Mucosa of descending colon (tissue), 3 donors: Measurements from ENCODE around the gene ZEB2. TPM values are rescaled to one million over a fixed set of nuclear protein-coding genes. Genes with fewer than 3 reads are reported as not detected.

Experiments used
- ATAC-seq: fragments of 200-7000 bp; cut with Tn5 transposase; one replicate; pipeline ENCODE4 v1.9.1; 2020; ENCODE audit warnings: mild to moderate bottlenecking, moderate library complexity
- DNase-seq, 3 donors: peaks; one replicate each; pipeline ENCODE4 v3.0.0-alpha.2; 2020
- H3K36me3 ChIP-seq: fragments of 200-600 bp; one replicate; pipeline ENCODE4 v1.8.0; 2021; ENCODE audit warnings: low read depth, mild to moderate bottlenecking
- H3K4me1 ChIP-seq: fragments of 200-600 bp; one replicate; pipeline ENCODE4 v1.8.0; 2021; ENCODE audit warnings: low read depth, mild to moderate bottlenecking
- H3K4me3 ChIP-seq: fragments of 200-600 bp; one replicate; pipeline ENCODE4 v1.8.0; 2021; ENCODE audit warnings: mild to moderate bottlenecking
- H3K9me3 ChIP-seq: fragments of 200-600 bp; one replicate; pipeline ENCODE4 v1.8.0; 2021; ENCODE audit warnings: mild to moderate bottlenecking
- CTCF ChIP-seq: fragments of 200-600 bp; IDR thresholded peaks from one replicate; pipeline ENCODE4 v1.8.0; 2022; ENCODE audit warnings: antibody characterized with exemption, mild to moderate bottlenecking
- intact Hi-C, 2 donors: fragments of 100-400 bp; cut with DNase I in 1 of 2; cut with micrococcal nuclease in 1 of 2; formaldehyde crosslinking; loops; one replicate each; pipeline versions ENCODE4 v1.11.0 to v1.11.1; 2022; cut with DNase I, micrococcal nuclease
- total RNA-seq, 3 donors: library from RNA; stranded (reverse); fragmentation: NEBNext Ultra II Directional in 2 of 3; extraction: Animal tissue kit (Norgen Biotek cat#: 25700) in 2 of 3; gene quantifications; one replicate each; pipeline versions ENCODE4 v1.2.1 to v1.2.4, GENCODE V29; 2021 to 2023
- donor health status: DM: no; HTN: no; CAD: no; lungs with moderate emphysema.
- donor health status: DM: no; HTN: no; CAD: no.
- donor health status: DM: no; HTN: yes; CAD: no.

ZEB2 gene
- total RNA-seq, 3 donors from 2014 or later, result 19.0 to 80.1 (median 48.6) TPM

- Histone ChIP-seq H3K4me1 (no peaks in the 10 kb centered on the region), H3K4me3 (no peak overlapping the region), H3K9me3 (no peaks in the 10 kb centered on the region), H3K36me3 (no peaks in the 10 kb centered on the region)
- intact Hi-C loops, result no loop called here
- ATAC-seq (no peak), DNase-seq (no peak)
- TF ChIP-seq CTCF, result no peak
Measured at GRCh38 chr2:144404586-144405314, 115.2 kb downstream of the ZEB2 start.

- DNase-seq (peak in 1 of 3 donors; percentile 31), ATAC-seq (no peak)
- Histone ChIP-seq H3K4me1 (no peaks in the 10 kb centered on the region), H3K4me3 (no peak overlapping the region), H3K36me3 (no peaks in the 10 kb centered on the region), H3K9me3 (no peaks in the 10 kb centered on the region)
- intact Hi-C loops, result no loop called here
- no peak for TF ChIP-seq CTCF
Measured at GRCh38 chr2:144403933-144404332, 116.0 kb downstream of the ZEB2 start.

GRCh38 chr2:144402251-144402650 lies 117.7 kb downstream of the ZEB2 start:
- ATAC-seq (peak; percentile 17), DNase-seq (peak in 1 of 3 donors; percentile 24)
- no peak overlapping the region for H3K4me3 ChIP-seq
- H3K9me3 ChIP-seq, result no peaks in the 10 kb centered on the region
- no peak for TF ChIP-seq CTCF
- H3K36me3 ChIP-seq, result no peaks in the 10 kb centered on the region
- H3K4me1 ChIP-seq, result no peaks in the 10 kb centered on the region
- intact Hi-C loops, result no loop called here

- Histone ChIP-seq H3K4me1 (no peaks in the 10 kb centered on the region), H3K9me3 (no peaks in the 10 kb centered on the region), H3K36me3 (no peaks in the 10 kb centered on the region), H3K4me3 (no peak overlapping the region)
- TF ChIP-seq CTCF, result no peak
- no peak for ATAC-seq
- intact Hi-C loops, result no loop called here
- no peak for DNase-seq
Measured at GRCh38 chr2:144401036-144401435, 118.9 kb downstream of the ZEB2 start.

- no peak for TF ChIP-seq CTCF
- ATAC-seq, result no peak
- Histone ChIP-seq H3K4me1 (no peaks in the 10 kb centered on the region), H3K4me3 (no peak overlapping the region), H3K9me3 (no peaks in the 10 kb centered on the region), H3K36me3 (no peaks in the 10 kb centered on the region)
- DNase-seq, result no peak
- intact Hi-C loops, result no loop called here
Measured at GRCh38 chr2:144396318-144396717, 123.6 kb downstream of the ZEB2 start.
